BJ (cell line): ENCODE measurements around the gene LAPTM5. TPM values are rescaled to one million over a fixed set of nuclear protein-coding genes. Genes with fewer than 3 reads are reported as not detected.

Experiments used
- CTCF ChIA-PET: fragments of 350-600 bp; formaldehyde crosslinking; extraction: SDS; loops from one replicate; lab custom pipeline; 2021; ENCODE audit warnings: antibody characterized with exemption, inconsistent platforms; lab: Yijun Ruan, JAX
- POLR2A ChIA-PET: fragments of 300-600 bp; sonication (Branson Sonifier 250); formaldehyde crosslinking; extraction: SDS; loops from one replicate; lab custom pipeline; 2021; ENCODE audit warnings: antibody characterized with exemption; lab: Charles Lee
- DNase-seq: peaks from one replicate; pipeline ENCODE4 v3.0.0-alpha.2; 2011; ENCODE audit warnings: low read depth
- H3K27me3 ChIP-seq: 2 replicates; pipeline ENCODE4 v1.6.0; 2011; ENCODE audit warnings: low read length; ENCODE audit not compliant: control insufficient read depth, insufficient read depth
- H3K36me3 ChIP-seq: 2 replicates; pipeline ENCODE4 v1.5.1; 2011; ENCODE audit warnings: low read length; ENCODE audit not compliant: control insufficient read depth, insufficient read depth
- H3K4me3 ChIP-seq: 2 replicates; pipeline ENCODE4 v1.5.1; 2011; ENCODE audit warnings: low read depth, mild to moderate bottlenecking, control low read depth, low read length
- CTCF ChIP-seq: IDR thresholded peaks from 2 replicates; pipeline ENCODE4 v1.5.1; 2011; ENCODE audit warnings: low read depth, mild to moderate bottlenecking, control low read depth, inconsistent platforms, low read length, moderate library complexity; ENCODE audit not compliant: insufficient read depth
- polyA plus RNA-seq: library from polyadenylated mRNA; depleted of rRNA; stranded (reverse); fragments of >200 nt; gene quantifications from 2 replicates; pipeline ENCODE4 v1.2.3, GENCODE V29; 2011; rRNA removed
- small RNA-seq: library from RNA; depleted of rRNA; stranded (forward); fragments of <200 nt; gene quantifications from one replicate; pipeline ENCODE3, GENCODE V24; 2012; ENCODE audit warnings: low replicate concordance, low read depth; ENCODE audit not compliant: insufficient read length

Gene LAPTM5
- polyA plus RNA-seq, 1 experiment: 2.1 TPM

DNA sequence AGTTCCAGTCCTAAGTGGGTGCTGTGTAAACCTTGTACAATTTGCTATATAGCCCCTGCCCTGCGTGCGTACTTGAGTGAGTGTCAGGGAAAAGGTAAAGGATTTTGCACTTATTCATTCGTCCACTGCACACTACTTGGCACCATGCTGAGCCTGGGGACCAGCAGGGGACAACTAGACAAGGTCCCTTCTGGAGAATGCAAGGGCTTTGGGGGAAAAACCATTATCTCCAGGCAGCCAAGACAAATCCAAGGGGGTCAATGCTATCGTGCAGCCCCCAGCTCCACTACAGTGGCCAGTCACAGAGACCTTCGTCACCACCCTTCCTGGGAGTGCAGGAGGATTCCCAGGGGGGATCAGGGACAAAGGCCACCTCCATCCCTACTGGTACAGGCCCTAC is 73.9 kb downstream of the LAPTM5 start:
- H3K4me3 ChIP-seq: no peak overlapping the region
- CTCF ChIA-PET: no interaction called here
- H3K36me3 ChIP-seq: no peaks in the 10 kb centered on the region
- TF ChIP-seq CTCF: no peak
- DNase-seq: no peak
- H3K27me3 ChIP-seq: peaks cover 37% of the 10 kb centered on the region
- POLR2A ChIA-PET: no interaction called here

Small RNA genes within 50 kb of the gene (small RNA-seq; reads per million reads assigned to genes)
- not detected for gene MIR4420

Other genes starting within 250 kb of the LAPTM5 start
- gene MATN1, start 34.2 kb downstream of the LAPTM5 start, polyA plus RNA-seq: 0.02 and 0.13 TPM in 2 replicates
- gene SDC3, start 151.0 kb upstream of the LAPTM5 start, polyA plus RNA-seq: 15.4 and 18.0 TPM in 2 replicates